Coronary artery (tissue), 2 donors: ENCODE data around the gene RPL37.

Experiments used
- DNase-seq: peaks from one replicate; pipeline ENCODE4 v3.0.0-alpha.2; 2017; ENCODE audit warnings: low spot score
- H3K27ac ChIP-seq, 2 donors: fragments of 200-600 bp; sonication (generic); one replicate each; pipeline ENCODE4 v1.5.1; 2016 to 2019
- H3K4me3 ChIP-seq: fragments of 200-600 bp; sonication (generic); 2 replicates; pipeline ENCODE4 v1.5.1; 2016; ENCODE audit warnings: mild to moderate bottlenecking, moderate library complexity
- CTCF ChIP-seq: fragments of 200-600 bp; sonication (generic); IDR thresholded peaks from one replicate; pipeline ENCODE4 v1.5.1; 2019; ENCODE audit warnings: antibody characterized with exemption

RPL37 gene

GRCh38 chr5:40844565-40844964 is 9.5 kb upstream of the RPL37 start:
- TF ChIP-seq CTCF, result no peak
- H3K4me3 ChIP-seq, result no peak overlapping the region
- DNase-seq, result no peak
- no peak overlapping the region for H3K27ac ChIP-seq

- peak overlapping the region in 1 of 2 donors; percentile 15 for H3K27ac ChIP-seq
- TF ChIP-seq CTCF, result no peak
- peak overlapping the region; percentile 66 for H3K4me3 ChIP-seq
- DNase-seq, result no peak
Measured at GRCh38 chr5:40842351-40842750, 7.3 kb upstream of the RPL37 start.

- DNase-seq, result no peak
- Histone ChIP-seq H3K4me3 (peak within 1 kb of the TSS; percentile 66), H3K27ac (peak within 1 kb of the TSS; percentile 14 to 70)
- TF ChIP-seq CTCF, result no peak
Measured at GRCh38 chr5:40841068-40841805, 6.2 kb upstream of the RPL37 start, which contains the start of gene CARD6. TSS of gene CARD6 (plus strand) at chr5:40841367. CDS start at chr5:40841383, 16 bp downstream.

GRCh38 chr5:40838086-40838485 is 3.1 kb upstream of the RPL37 start:
- Histone ChIP-seq H3K4me3 (no peak overlapping the region), H3K27ac (no peak overlapping the region)
- no peak for DNase-seq
- no peak for TF ChIP-seq CTCF

DNA sequence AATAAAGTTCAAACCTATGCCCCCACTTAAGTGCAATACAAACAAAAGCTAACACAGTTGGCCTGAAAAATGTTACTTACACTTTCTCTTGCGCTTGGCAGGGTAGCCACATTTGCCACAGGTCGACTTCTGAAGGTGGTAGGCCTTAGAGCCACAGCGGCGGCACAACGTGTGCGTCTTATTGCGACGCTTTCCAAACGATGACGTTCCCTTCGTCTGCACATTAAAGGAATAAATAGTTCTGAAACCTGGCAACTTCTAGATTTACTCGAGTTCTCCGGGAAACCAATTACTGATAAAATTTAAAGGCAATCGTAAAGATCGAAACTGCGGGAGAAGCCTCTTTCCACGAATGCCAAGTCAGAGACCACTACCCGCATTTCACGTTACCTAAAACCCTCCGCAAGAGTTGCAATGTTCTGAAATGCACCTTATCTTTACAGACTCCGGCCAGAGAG is 602 bp downstream of the RPL37 start:
- DNase-seq, result no peak
- H3K4me3 ChIP-seq, result peak overlapping the region; percentile 77
- H3K27ac ChIP-seq, result peak overlapping the region; percentile 81 to 99
- no peak for TF ChIP-seq CTCF

GRCh38 chr5:40833712-40834229 is 1.3 kb downstream of the RPL37 start:
- TF ChIP-seq CTCF, result no peak

DNA sequence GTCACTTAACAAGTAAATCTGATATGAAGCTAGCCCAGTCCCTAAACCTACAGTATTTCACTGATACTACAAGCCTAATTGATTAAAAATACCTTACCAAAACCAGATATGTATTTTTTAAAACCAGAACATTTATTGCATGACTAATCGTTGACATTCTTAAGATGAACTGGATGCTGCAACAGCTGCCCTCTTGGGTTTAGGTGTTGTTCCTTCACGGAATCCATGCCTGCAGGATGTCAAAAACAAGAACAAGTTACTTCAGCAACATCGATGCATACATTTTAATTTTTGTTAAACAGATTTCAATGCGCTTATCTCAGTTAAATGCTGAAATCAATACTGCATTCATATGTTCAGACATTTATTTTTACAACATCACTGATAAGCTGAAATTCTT is 2.7 kb downstream of the RPL37 start:
- DNase-seq, result no peak
- no peak for TF ChIP-seq CTCF
- Histone ChIP-seq H3K4me3 (no peak overlapping the region), H3K27ac (no peak overlapping the region)

More at GRCh38 chr5:40833712-40834229, 1.3 kb downstream of the RPL37 start:
- H3K27ac ChIP-seq, result peak overlapping the region; percentile 81 to 99
- no peak for DNase-seq
- peak overlapping the region; percentile 77 for H3K4me3 ChIP-seq
